HEK293T (cell line): ENCODE data around the gene ATAD1.

Source experiments
- ARNT ChIP-seq: fragments of 450-650 bp; IDR thresholded peaks from 2 replicates; pipeline ENCODE4 v1.6.1; 2017; ENCODE audit warnings: mild to moderate bottlenecking
- BHLHE40 ChIP-seq: fragments of 450-650 bp; IDR thresholded peaks from 2 replicates; pipeline ENCODE4 v1.6.1; 2016; ENCODE audit warnings: mild to moderate bottlenecking, moderate library complexity, borderline replicate concordance
- ELF4 ChIP-seq: fragments of 450-650 bp; IDR thresholded peaks from 2 replicates; pipeline ENCODE4 v1.6.1; 2017; ENCODE audit warnings: antibody characterized with exemption
- FOXA1 ChIP-seq: fragments of 450-650 bp; IDR thresholded peaks from 2 replicates; pipeline ENCODE4 v1.6.1; 2016; ENCODE audit warnings: mild to moderate bottlenecking
- FOXM1 ChIP-seq: fragments of 450-650 bp; IDR thresholded peaks from 2 replicates; pipeline ENCODE4 v1.6.1; 2017; ENCODE audit warnings: mild to moderate bottlenecking, borderline replicate concordance
- HDGF ChIP-seq: fragments of 450-650 bp; IDR thresholded peaks from 2 replicates; pipeline ENCODE4 v1.6.1; 2017; ENCODE audit warnings: antibody characterized with exemption, borderline replicate concordance
- L3MBTL2 ChIP-seq: fragments of 450-650 bp; conservative IDR thresholded peaks from 2 replicates; pipeline ENCODE4 v1.6.1; 2016; ENCODE audit warnings: mild to moderate bottlenecking
- LEF1 ChIP-seq: fragments of 450-650 bp; IDR thresholded peaks from 2 replicates; pipeline ENCODE4 v1.6.1; 2017; ENCODE audit warnings: mild to moderate bottlenecking, borderline replicate concordance
- NFRKB ChIP-seq: fragments of 450-650 bp; IDR thresholded peaks from 2 replicates; pipeline ENCODE4 v1.6.1; 2016; ENCODE audit warnings: mild to moderate bottlenecking, moderate library complexity
- PKNOX1 ChIP-seq: fragments of 450-650 bp; IDR thresholded peaks from 2 replicates; pipeline ENCODE4 v1.6.1; 2016
- SP1 ChIP-seq: fragments of 450-650 bp; IDR thresholded peaks from 2 replicates; pipeline ENCODE4 v1.6.1; 2017
- SUZ12 ChIP-seq: fragments of 450-650 bp; IDR thresholded peaks from 2 replicates; pipeline ENCODE4 v1.6.1; 2016; ENCODE audit warnings: mild to moderate bottlenecking
- TARDBP ChIP-seq: fragments of 450-650 bp; IDR thresholded peaks from 2 replicates; pipeline ENCODE4 v1.6.1; 2016
- ZNF384 ChIP-seq: fragments of 450-650 bp; IDR thresholded peaks from 2 replicates; pipeline ENCODE4 v1.6.1; 2016

GRCh38 chr10:87862679-87863052, 44.6 kb upstream of the ATAD1 start:
- no peak for TF ChIP-seq BHLHE40
- no peak for TF ChIP-seq PKNOX1
- no peak for TF ChIP-seq SP1
- no peak for TF ChIP-seq HDGF
- no peak for TF ChIP-seq ELF4
- no peak for TF ChIP-seq ZNF384
- no peak for TF ChIP-seq FOXM1
- no peak for TF ChIP-seq NFRKB
- TF ChIP-seq L3MBTL2: no peak
- TF ChIP-seq TARDBP: no peak
- TF ChIP-seq ARNT: no peak
- no peak for TF ChIP-seq SUZ12
- TF ChIP-seq LEF1: no peak
- no peak for TF ChIP-seq FOXA1
